ENCODE data around the gene AKIRIN1. TPM values are rescaled to one million over a fixed set of nuclear protein-coding genes. Genes with fewer than 3 reads are reported as not detected.
"Not testable (repeated sequence)": the region's sequence is repeated elsewhere in the genome, so short reads cannot be mapped to it uniquely, and the experiment has no call there.

The AKIRIN1 gene
- total RNA-seq, 5 donors from 2014 or later (not counting 1 experiment from before 2014, with no cell fraction given), result 62.7 to 79.8 (median 72.7) TPM

DNA sequence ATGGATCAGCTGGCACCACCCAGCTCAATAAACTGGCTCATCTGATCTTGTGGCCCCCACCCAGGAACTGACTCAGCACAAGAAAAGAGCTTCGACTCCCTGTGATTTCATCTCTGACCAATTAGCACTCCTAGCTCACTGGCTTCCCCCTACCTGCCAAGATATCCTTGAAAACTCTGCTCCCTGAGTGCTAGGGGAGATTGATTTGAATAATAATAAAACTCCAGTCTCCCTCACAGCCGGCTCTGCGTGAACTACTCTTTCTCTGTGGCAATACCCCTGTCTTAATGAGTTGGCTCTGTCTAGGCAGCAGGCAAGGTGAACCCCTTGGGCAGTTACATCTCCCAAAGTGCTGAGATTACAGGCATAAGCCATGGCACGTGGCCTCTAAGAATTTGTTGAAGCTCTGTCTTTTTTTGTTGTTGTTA, 37.6 kb upstream of the AKIRIN1 start:
- no peaks in the 10 kb centered on the region for H3K27me3 Mint-ChIP-seq
- DNase-seq (no peak), ATAC-seq (replicated peaks in 1 of 4) (no peak)
- ChIA-PET POLR2A (interaction anchor here in 1 of 2 donors (0.5 to 0.6 kb wide), 2 partner anchors 63 to 64 kb away, joined by 4 to 8 read pairs; no protein-coding TSS in a partner anchor), CTCF (interaction anchor here in 1 of 2 donors (0.6 kb wide), 1 partner anchor 25 kb away, joined by 5 read pairs; no protein-coding TSS in a partner anchor)
- H3K9me3 Mint-ChIP-seq, result no peaks in the 10 kb centered on the region
- no CpG with 5 or more reads among the region's 4 CpGs for WGBS (ENCODE audit: insufficient coverage)
- H3K4me3 Mint-ChIP-seq, result no peak overlapping the region
- H3K36me3 Mint-ChIP-seq, result no peaks in the 10 kb centered on the region
- peak overlapping the region in 1 of 2 donors; percentile 4 for H3K27ac Mint-ChIP-seq
- no peak overlapping the region for H3K4me3 ChIP-seq (ENCODE audit: control insufficient read depth in 1 of 2, extremely low read depth in 1 of 2, low read length in 1 of 2)
- H3K27ac ChIP-seq (ENCODE audit: low read length), result no peak overlapping the region
- H3K4me1 ChIP-seq (ENCODE audit: control insufficient read depth in 1 of 2, extremely low read depth in 1 of 2, insufficient read depth in 2 of 2, low read length in 2 of 2), result no peaks in the 10 kb centered on the region
- no peaks in the 10 kb centered on the region for H3K9me3 ChIP-seq
- peaks cover 8 to 9% (median 8%) of the 10 kb centered on the region in 3 donors for H3K4me1 Mint-ChIP-seq
- no peaks in the 10 kb centered on the region for H3K27me3 ChIP-seq (replicated peaks in 1 of 2; ENCODE audit: control insufficient read depth in 2 of 2, extremely low read depth in 1 of 2, insufficient read depth in 2 of 2, low read length in 1 of 2)
- H3K36me3 ChIP-seq (ENCODE audit: control insufficient read depth in 2 of 2, extremely low read depth in 1 of 2, insufficient read depth in 1 of 2, low read length in 1 of 2), result no peaks in the 10 kb centered on the region

DNA sequence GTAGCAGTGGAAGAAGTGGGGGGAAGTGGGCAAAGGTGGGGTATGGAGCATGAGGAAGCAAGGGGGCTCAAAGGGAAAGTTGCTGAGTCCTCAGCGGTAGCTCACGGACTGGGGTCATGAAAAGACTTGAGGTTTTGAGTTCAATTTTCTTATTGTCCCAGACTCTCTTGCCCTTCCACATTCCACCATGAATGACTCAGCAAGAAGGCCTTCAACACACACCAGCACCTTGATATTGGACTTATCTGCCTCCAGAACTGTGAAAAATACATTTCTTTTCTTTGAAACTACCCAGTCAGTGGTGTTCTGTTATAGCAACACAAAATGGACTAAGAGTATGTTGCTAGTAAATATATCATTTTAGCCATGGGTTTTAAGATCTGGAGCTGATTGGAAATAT, 32.1 kb upstream of the AKIRIN1 start:
- H3K36me3 Mint-ChIP-seq, result no peaks in the 10 kb centered on the region
- ChIA-PET CTCF (interaction anchor here in 1 of 2 donors (0.6 kb wide), 1 partner anchor 63 kb away, joined by 4 read pairs; no protein-coding TSS in a partner anchor), POLR2A (interaction anchor here in 1 of 2 donors (0.7 kb wide), 1 partner anchor 51 kb away, joined by 11 read pairs; no protein-coding TSS in a partner anchor)
- H3K9me3 Mint-ChIP-seq, result no peaks in the 10 kb centered on the region
- H3K27ac ChIP-seq (ENCODE audit: low read length), result no peak overlapping the region
- no peaks in the 10 kb centered on the region for H3K27me3 ChIP-seq (replicated peaks in 1 of 2; ENCODE audit: control insufficient read depth in 2 of 2, extremely low read depth in 1 of 2, insufficient read depth in 2 of 2, low read length in 1 of 2)
- H3K9me3 ChIP-seq, result no peaks in the 10 kb centered on the region
- H3K4me3 Mint-ChIP-seq, result no peak overlapping the region
- DNase-seq (no peak), ATAC-seq (replicated peaks in 1 of 4) (no peak)
- no peaks in the 10 kb centered on the region for H3K36me3 ChIP-seq (ENCODE audit: control insufficient read depth in 2 of 2, extremely low read depth in 1 of 2, insufficient read depth in 1 of 2, low read length in 1 of 2)
- H3K4me1 ChIP-seq (ENCODE audit: control insufficient read depth in 1 of 2, extremely low read depth in 1 of 2, insufficient read depth in 2 of 2, low read length in 2 of 2), result no peaks in the 10 kb centered on the region
- H3K27ac Mint-ChIP-seq, result no peak overlapping the region
- WGBS (ENCODE audit: insufficient coverage), result no CpG with 5 or more reads among the region's 2 CpGs
- no peak overlapping the region for H3K4me3 ChIP-seq (ENCODE audit: control insufficient read depth in 1 of 2, extremely low read depth in 1 of 2, low read length in 1 of 2)
- no peaks in the 10 kb centered on the region for H3K27me3 Mint-ChIP-seq
- peaks cover 4 to 7% (median 4%) of the 10 kb centered on the region in 3 donors for H3K4me1 Mint-ChIP-seq

DNA sequence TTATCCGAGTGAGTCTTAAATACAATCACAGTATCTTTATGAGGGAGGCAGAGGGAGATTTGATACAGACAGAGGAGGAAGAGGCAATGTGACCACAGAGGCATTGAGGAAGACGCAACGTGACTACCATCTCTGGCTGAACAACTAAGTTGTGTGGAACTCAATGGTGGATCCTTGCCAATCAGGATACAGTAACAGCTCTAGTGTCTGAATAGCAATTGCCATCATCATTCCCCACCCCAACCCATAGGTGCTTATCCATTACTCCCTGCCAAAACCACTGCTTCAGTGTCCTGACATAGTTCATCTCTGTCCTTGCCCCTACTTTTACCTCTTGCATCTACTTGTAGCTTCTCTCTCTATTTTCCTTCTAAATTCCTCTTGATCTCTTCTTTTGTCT, 29.0 kb upstream of the AKIRIN1 start:
- Mint-ChIP-seq H3K4me1 (peaks cover 6 to 13% (median 6%) of the 10 kb centered on the region in 3 donors), H3K27me3 (no peaks in the 10 kb centered on the region), H3K27ac (no peak overlapping the region), H3K4me3 (no peak overlapping the region), H3K9me3 (no peaks in the 10 kb centered on the region), H3K36me3 (no peaks in the 10 kb centered on the region)
- Histone ChIP-seq H3K27me3 (replicated peaks in 1 of 2; ENCODE audit: control insufficient read depth in 2 of 2, extremely low read depth in 1 of 2, insufficient read depth in 2 of 2, low read length in 1 of 2) (no peaks in the 10 kb centered on the region), H3K36me3 (ENCODE audit: control insufficient read depth in 2 of 2, extremely low read depth in 1 of 2, insufficient read depth in 1 of 2, low read length in 1 of 2) (no peaks in the 10 kb centered on the region), H3K9me3 (no peaks in the 10 kb centered on the region), H3K27ac (ENCODE audit: low read length) (no peak overlapping the region), H3K4me1 (ENCODE audit: control insufficient read depth in 1 of 2, extremely low read depth in 1 of 2, insufficient read depth in 2 of 2, low read length in 2 of 2) (no peaks in the 10 kb centered on the region), H3K4me3 (ENCODE audit: control insufficient read depth in 1 of 2, extremely low read depth in 1 of 2, low read length in 1 of 2) (no peak overlapping the region)
- ATAC-seq (replicated peaks in 1 of 4) (no peak), DNase-seq (no peak)
- 94% methylated on average over 2 of the region's 3 CpGs for WGBS (ENCODE audit: insufficient coverage)
- POLR2A ChIA-PET, result no interaction called here
- CTCF ChIA-PET, result no interaction called here

DNA sequence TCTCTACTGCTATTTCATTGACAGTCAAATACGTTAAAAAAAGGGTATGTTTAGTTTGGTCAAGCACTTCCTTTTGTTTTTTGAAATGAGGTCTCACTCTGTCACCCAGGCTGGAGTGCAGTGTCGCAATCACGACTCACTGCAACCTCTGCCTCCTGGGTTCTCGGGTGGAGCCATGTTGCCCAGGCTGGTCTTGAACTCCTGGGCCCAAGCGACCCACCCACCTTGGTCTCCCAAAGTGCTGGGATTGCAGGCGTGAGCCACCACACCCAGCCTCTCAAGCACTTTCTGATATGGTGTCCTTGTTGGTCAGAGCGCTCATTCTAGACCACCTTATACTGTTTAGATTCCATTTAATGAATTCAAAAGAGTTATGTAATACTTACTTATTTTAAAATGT, 28.5 kb upstream of the AKIRIN1 start:
- ATAC-seq (replicated peaks in 1 of 4) (no peak), DNase-seq (no peak)
- no peaks in the 10 kb centered on the region for H3K27me3 Mint-ChIP-seq
- Histone ChIP-seq H3K27me3 (replicated peaks in 1 of 2; ENCODE audit: control insufficient read depth in 2 of 2, extremely low read depth in 1 of 2, insufficient read depth in 2 of 2, low read length in 1 of 2) (no peaks in the 10 kb centered on the region), H3K36me3 (ENCODE audit: control insufficient read depth in 2 of 2, extremely low read depth in 1 of 2, insufficient read depth in 1 of 2, low read length in 1 of 2) (no peaks in the 10 kb centered on the region), H3K4me3 (ENCODE audit: control insufficient read depth in 1 of 2, extremely low read depth in 1 of 2, low read length in 1 of 2) (no peak overlapping the region), H3K27ac (ENCODE audit: low read length) (no peak overlapping the region), H3K9me3 (no peaks in the 10 kb centered on the region), H3K4me1 (ENCODE audit: control insufficient read depth in 1 of 2, extremely low read depth in 1 of 2, insufficient read depth in 2 of 2, low read length in 2 of 2) (no peaks in the 10 kb centered on the region)
- H3K4me1 Mint-ChIP-seq, result peaks cover 6 to 13% (median 6%) of the 10 kb centered on the region in 3 donors
- no peaks in the 10 kb centered on the region for H3K9me3 Mint-ChIP-seq
- no peak overlapping the region for H3K4me3 Mint-ChIP-seq
- H3K27ac Mint-ChIP-seq, result no peak overlapping the region
- H3K36me3 Mint-ChIP-seq, result no peaks in the 10 kb centered on the region
- 69% methylated on average over 4 of the region's 7 CpGs for WGBS (ENCODE audit: insufficient coverage)
- ChIA-PET CTCF (no interaction called here), POLR2A (no interaction called here)

DNA sequence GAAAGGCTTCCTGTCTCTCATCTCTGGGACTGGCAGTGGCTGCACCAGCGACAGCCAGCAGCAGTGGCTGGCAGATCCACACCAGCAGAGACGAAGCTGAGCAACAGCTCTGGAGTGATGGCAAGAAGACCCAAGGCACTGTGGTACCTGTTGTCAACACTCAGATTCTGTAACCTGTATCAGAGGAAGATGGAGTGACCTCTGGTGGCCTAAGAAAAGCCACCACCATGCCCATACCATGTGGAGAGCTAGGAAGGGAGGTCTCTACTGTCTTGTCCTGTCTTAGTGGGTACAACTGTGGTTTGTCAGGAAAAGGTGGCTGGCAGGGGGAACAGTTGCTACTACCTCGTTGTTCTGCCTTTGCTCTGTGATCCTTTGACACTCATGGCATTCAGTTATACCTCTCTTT, 26.9 kb upstream of the AKIRIN1 start:
- ATAC-seq (replicated peaks in 1 of 4) (peak; percentile 40 to 63 (median 62)), DNase-seq (peak in 10 of 35 experiments; percentile 0 to 25 (median 4))
- Mint-ChIP-seq H3K4me3 (no peak overlapping the region), H3K9me3 (no peaks in the 10 kb centered on the region), H3K27ac (peak overlapping the region in 1 of 2 donors; percentile 54), H3K27me3 (no peaks in the 10 kb centered on the region), H3K4me1 (peaks cover 6 to 13% (median 6%) of the 10 kb centered on the region in 3 donors), H3K36me3 (no peaks in the 10 kb centered on the region)
- ChIA-PET POLR2A (no interaction called here), CTCF (interaction anchor here in 1 of 2 donors (0.6 kb wide), 1 partner anchor 26 kb away, joined by 3 read pairs; no protein-coding TSS in a partner anchor)
- Histone ChIP-seq H3K4me3 (ENCODE audit: control insufficient read depth in 1 of 2, extremely low read depth in 1 of 2, low read length in 1 of 2) (no peak overlapping the region), H3K27me3 (replicated peaks in 1 of 2; ENCODE audit: control insufficient read depth in 2 of 2, extremely low read depth in 1 of 2, insufficient read depth in 2 of 2, low read length in 1 of 2) (no peaks in the 10 kb centered on the region), H3K36me3 (ENCODE audit: control insufficient read depth in 2 of 2, extremely low read depth in 1 of 2, insufficient read depth in 1 of 2, low read length in 1 of 2) (no peaks in the 10 kb centered on the region), H3K27ac (ENCODE audit: low read length) (no peak overlapping the region), H3K9me3 (no peaks in the 10 kb centered on the region), H3K4me1 (ENCODE audit: control insufficient read depth in 1 of 2, extremely low read depth in 1 of 2, insufficient read depth in 2 of 2, low read length in 2 of 2) (no peaks in the 10 kb centered on the region)
- WGBS (ENCODE audit: insufficient coverage), result 17% methylated on average over 3 of the region's 3 CpGs

DNA sequence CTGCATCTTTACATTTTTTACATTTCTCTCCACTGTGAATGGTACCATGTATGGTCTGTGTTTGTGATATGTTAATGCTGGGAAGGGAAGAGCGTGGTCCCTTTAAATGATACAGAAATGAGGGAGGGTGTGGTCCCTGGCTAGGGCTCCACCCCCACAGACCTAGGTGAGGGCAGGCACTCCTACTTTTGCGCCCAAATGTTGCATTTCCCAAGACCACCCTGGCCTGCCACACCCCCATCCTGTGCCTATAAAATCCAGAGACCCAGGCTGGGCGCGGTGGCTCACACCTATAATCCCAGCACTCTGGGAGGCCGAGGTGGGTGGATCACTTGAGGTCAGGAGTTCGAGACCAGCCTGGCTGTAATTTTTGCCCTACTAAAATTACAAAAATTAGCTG, 17.9 kb upstream of the AKIRIN1 start:
- CTCF ChIA-PET, result interaction anchor here in 1 of 2 donors (0.7 kb wide), 1 partner anchor 1154 kb away, joined by 9 read pairs; no protein-coding TSS in a partner anchor
- not testable (repeated sequence) for H3K27ac Mint-ChIP-seq

More for the DNA sequence above, 17.9 kb upstream of the AKIRIN1 start:
- POLR2A ChIA-PET; H3K27me3 Mint-ChIP-seq; H3K36me3 Mint-ChIP-seq; DNase-seq; H3K4me3 Mint-ChIP-seq; H3K4me3 ChIP-seq (ENCODE audit: control insufficient read depth in 1 of 2, extremely low read depth in 1 of 2, low read length in 1 of 2); H3K9me3 Mint-ChIP-seq; H3K9me3 ChIP-seq; H3K36me3 ChIP-seq (ENCODE audit: control insufficient read depth in 2 of 2, extremely low read depth in 1 of 2, insufficient read depth in 1 of 2, low read length in 1 of 2); H3K27me3 ChIP-seq (replicated peaks in 1 of 2; ENCODE audit: control insufficient read depth in 2 of 2, extremely low read depth in 1 of 2, insufficient read depth in 2 of 2, low read length in 1 of 2); H3K27ac ChIP-seq (ENCODE audit: low read length); ATAC-seq (replicated peaks in 1 of 4): not testable (repeated sequence)
- H3K4me1 ChIP-seq (ENCODE audit: control insufficient read depth in 1 of 2, extremely low read depth in 1 of 2, insufficient read depth in 2 of 2, low read length in 2 of 2), result peaks cover 4 to 17% of the 10 kb centered on the region in 2 experiments
- peaks cover 7 to 15% (median 10%) of the 10 kb centered on the region in 3 donors for H3K4me1 Mint-ChIP-seq
- WGBS (ENCODE audit: insufficient coverage), result 50% methylated on average over 2 of the region's 6 CpGs

Measured in T-cell (primary cell).